ENCODE results near the gene SKAP1. TPM values are rescaled to one million over a fixed set of nuclear protein-coding genes. Genes with fewer than 3 reads are reported as not detected.

Gene SKAP1
- total and polyA plus RNA-seq, 2 of the 13 experiments (the other 11 are each of a cell fraction or from before 2014, with no cell fraction given) = 0.21 TPM; not detected in 1

GRCh38 chr17:48107137-48108055, 322.6 kb downstream of the SKAP1 start, which contains the start of gene SNX11 (continued):
- no peak for TF ChIP-seq USF2 (IDR thresholded peaks at IDR 0.05; ENCODE audit: low read depth, low read length)
- TF ChIP-seq USF2 (CRISPR knock-in tag; IDR thresholded peaks at IDR 0.05; ENCODE audit: borderline replicate concordance) = 0 out of 2 replicates have a peak, but pooled peaks have one; percentile 13
- TF ChIP-seq ISL2 (CRISPR knock-in tag; IDR thresholded peaks at IDR 0.05) = peak; percentile 54; the same call in 1 of the 2 replicates
- TF ChIP-seq ZNF331 (CRISPR knock-in tag; IDR thresholded peaks at IDR 0.05) = peak; percentile 65
- no peak for TF ChIP-seq NCOA1 (CRISPR knock-in tag; IDR thresholded peaks at IDR 0.05)
- TF ChIP-seq ARNTL (CRISPR knock-in tag; IDR thresholded peaks at IDR 0.05) = peak; percentile 73; the same call in 1 of the 2 replicates
- no peak for TF ChIP-seq HNRNPH1 (optimal IDR thresholded peaks at IDR 0.05; ENCODE audit: low read depth, low read length)
- no peak for TF ChIP-seq DDIT3 (CRISPR knock-in tag; IDR thresholded peaks at IDR 0.05)
- no peak; the same call in 1 of the 2 replicates for TF ChIP-seq ZNF776 (CRISPR knock-in tag; IDR thresholded peaks at IDR 0.05)
- TF ChIP-seq GLMP (CRISPR knock-in tag; IDR thresholded peaks at IDR 0.05; ENCODE audit: borderline replicate concordance) = no peak
- peak; percentile 66; the same call in 1 of the 2 replicates for TF ChIP-seq ZHX1 (CRISPR knock-in tag; IDR thresholded peaks at IDR 0.05; ENCODE audit: low read depth)
- TF ChIP-seq NFE2 (CRISPR knock-in tag; IDR thresholded peaks at IDR 0.05) = no peak
- no peak for TF ChIP-seq ZBTB33 (CRISPR knock-in tag; IDR thresholded peaks at IDR 0.05)
- TF ChIP-seq ATAD3A (CRISPR knock-in tag; IDR thresholded peaks at IDR 0.05) = no peak
- no peak; the same call in 1 of the 2 replicates for TF ChIP-seq MYC (CRISPR knock-in tag; IDR thresholded peaks at IDR 0.05; ENCODE audit: borderline replicate concordance)
- peak; percentile 51; the same call in 1 of the 2 replicates for TF ChIP-seq ZNF879 (CRISPR knock-in tag; IDR thresholded peaks at IDR 0.05)
- TF ChIP-seq HMGXB4 (CRISPR knock-in tag; IDR thresholded peaks at IDR 0.05; ENCODE audit: borderline replicate concordance in 1 of 2, low read depth in 1 of 2) = peak; percentile 78 to 83; a peak in 2 of 4 replicates

Data from HepG2 (cell line).